Right renal cortex interstitium (tissue), 3 donors: ENCODE results near the gene CATSPERD. TPM values are rescaled to one million over a fixed set of nuclear protein-coding genes. Genes with fewer than 3 reads are reported as not detected.

Source experiments
- DNase-seq, 3 donors: peaks; one replicate each; pipeline ENCODE4 v3.0.0-alpha.2; 2013; ENCODE audit warnings: low read depth in 3 of 3, low spot score in 2 of 3
- polyA plus RNA-seq, 3 donors: library from polyadenylated mRNA; unstranded; fragments of 120-200 nt; gene quantifications; one replicate each; pipeline ENCODE4 v1.2.1, GENCODE V29; 2013; ENCODE audit not compliant: insufficient read length in 3 of 3

The CATSPERD gene, protein sequence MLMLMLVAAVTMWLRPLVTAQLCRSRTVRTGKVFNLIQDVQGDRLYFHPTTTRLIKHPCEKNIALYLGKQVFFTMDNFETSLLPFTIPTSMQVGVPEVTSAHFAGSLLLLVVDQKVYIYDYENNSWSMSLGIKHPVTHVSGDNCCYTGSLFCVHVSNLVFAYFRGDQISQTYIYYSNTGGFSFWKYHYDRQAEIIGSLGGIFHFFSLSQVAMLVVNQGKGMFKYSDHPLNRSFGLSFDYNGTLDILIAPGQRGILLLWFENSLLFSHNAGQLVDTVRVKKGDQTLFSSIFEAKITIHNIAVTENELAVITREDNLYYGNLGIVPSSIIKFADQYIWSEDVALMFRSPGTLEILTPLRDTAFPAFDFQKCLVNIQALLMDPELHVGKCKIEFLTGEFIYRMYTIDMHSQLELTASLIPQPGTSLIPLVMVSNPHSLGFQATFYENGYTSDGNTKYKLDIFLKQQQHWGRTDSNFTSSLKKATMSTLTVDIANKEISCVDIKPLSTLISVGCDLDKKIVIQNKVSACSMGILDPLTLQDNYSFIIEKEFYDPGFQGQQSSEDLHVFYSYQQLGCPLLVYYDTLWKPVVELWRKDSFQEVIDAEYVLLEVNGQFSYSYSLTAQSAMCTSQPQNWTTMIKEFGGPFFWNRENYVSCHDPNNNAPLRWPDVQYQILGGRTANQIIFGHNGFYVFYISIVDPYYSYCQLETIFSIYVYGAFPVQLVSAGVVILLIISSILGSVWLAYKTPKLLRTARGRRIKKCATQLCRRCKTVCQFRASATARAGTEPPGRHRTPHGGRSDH
- polyA plus RNA-seq, result not detected

GRCh38 chr19:5719961-5720790, at the start of gene CATSPERD, which contains the start of gene LONP1:
Gene CATSPERD, plus strand, starts transcription at chr19:5720637. Its CDS starts 101 bp downstream, at chr19:5720738.
Gene LONP1, minus strand, starts transcription at chr19:5720146. Its CDS starts 14 bp downstream, at chr19:5720132.
- peak; percentile 98 to 99 (median 98) for DNase-seq

GRCh38 chr19:5671600-5671999, 48.8 kb upstream of the CATSPERD start:
- no peak for DNase-seq

DNA sequence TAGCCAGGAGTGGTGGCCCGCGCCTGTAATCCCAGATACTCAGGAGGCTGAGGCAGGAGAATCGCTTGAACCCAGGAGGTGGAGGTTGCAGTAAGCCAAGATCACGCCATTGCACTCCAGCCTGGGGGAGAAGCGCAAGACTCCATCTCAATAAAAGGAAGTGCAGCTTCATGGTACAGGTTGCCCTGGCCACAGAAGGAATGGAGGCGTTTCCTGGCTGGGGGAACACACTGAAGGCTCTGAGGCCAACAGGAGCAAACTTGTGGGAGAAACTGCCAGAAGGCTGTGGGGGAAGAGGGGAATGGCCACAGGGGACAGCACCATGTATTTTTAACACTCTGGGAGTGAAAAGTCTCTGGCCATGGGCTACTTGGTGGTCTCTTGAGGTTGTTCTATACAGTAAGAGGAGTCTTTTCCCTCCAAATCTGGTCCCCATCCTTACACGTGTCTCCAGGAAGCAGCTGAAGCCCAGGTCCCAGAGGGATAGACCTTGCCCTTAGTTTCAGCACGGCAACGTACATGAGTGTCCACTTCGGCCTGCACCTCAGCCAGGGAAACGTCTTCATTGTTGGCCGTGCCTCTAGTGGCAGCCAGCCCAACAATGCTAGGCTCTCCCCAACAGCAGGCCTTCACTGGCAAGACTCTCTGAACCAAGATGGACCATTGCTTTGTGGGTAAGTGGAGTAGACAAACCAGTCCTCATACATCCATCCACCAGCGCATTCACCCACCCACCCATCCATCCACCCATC, 47.6 kb upstream of the CATSPERD start:
- DNase-seq, result no peak

DNA sequence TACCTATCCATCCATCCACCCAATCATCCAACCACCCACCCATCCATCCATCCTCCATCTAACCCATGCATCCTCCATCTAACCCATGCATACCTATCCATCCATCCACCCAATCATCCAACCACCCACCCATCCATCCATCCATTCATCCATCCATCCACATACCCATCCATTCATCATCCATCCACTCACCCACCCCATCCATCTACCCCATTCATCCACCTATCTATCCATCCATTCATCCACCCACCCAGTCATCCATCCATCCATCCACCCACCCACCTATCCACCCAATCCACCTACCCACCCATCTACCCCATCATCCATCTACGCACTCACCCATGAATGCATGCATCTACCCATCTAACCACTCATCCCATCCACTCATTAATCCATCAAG, 46.7 kb upstream of the CATSPERD start:
- no peak for DNase-seq

DNA sequence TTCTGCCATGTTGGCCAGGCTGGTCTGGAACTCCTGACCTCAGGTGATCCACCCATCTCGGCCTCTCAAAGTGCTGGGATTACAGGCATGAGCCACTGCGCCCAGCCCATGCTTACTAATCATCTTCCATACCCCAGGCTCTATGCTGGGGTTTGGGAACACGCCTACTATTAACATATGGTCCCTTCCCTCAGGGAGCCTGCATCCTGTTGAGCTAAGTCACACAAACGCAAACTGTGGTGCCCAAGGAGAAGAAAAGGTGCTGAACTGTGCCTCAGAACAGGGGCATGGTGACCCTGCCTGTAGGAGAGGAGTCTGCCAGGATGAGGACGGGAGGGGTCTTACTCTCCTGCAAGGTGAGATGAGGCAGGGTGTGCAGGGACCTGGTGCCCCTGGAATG, 45.7 kb upstream of the CATSPERD start:
- no peak for DNase-seq

GRCh38 chr19:5676105-5676771, 44.2 kb upstream of the CATSPERD start:
- no peak for DNase-seq

DNA sequence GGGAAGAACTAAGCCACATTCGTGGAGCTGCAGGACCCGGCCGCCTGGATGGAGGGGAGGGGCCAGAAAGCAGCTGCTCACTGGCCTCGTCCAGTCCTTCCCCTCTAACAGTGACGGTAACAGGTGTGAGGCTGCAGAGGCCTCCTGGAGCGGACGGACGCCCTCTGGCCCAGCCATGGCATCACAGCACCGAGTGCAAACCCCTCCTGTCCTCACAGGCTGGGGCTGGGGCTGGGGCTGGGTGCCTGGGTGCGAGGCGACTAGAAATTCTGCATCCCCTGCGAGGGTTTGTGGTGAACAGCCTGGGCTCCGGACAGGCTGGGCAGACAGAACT, 43.7 kb upstream of the CATSPERD start:
- DNase-seq, result no peak

GRCh38 chr19:5677136-5677535, 43.3 kb upstream of the CATSPERD start:
- no peak for DNase-seq

DNA sequence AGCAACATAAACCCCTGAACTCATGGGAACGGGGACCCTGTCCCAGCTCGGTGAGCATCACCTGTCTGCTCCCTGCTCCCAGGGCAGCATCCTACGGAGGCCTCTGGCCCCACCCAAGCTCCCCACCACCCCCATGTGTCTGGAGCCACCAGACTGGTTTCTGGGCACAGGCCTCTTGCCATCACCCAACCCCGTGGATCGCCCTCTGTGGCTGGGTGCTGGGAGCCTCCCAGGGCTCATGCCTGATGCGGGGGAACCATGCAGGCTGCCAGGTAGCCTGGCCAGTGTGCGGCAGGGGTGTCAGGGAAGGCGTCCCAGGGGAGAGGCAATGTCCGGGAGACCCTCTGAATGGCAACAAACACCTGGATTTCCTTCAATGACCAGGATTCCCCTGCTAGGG, 42.9 kb upstream of the CATSPERD start:
- DNase-seq, result no peak

DNA sequence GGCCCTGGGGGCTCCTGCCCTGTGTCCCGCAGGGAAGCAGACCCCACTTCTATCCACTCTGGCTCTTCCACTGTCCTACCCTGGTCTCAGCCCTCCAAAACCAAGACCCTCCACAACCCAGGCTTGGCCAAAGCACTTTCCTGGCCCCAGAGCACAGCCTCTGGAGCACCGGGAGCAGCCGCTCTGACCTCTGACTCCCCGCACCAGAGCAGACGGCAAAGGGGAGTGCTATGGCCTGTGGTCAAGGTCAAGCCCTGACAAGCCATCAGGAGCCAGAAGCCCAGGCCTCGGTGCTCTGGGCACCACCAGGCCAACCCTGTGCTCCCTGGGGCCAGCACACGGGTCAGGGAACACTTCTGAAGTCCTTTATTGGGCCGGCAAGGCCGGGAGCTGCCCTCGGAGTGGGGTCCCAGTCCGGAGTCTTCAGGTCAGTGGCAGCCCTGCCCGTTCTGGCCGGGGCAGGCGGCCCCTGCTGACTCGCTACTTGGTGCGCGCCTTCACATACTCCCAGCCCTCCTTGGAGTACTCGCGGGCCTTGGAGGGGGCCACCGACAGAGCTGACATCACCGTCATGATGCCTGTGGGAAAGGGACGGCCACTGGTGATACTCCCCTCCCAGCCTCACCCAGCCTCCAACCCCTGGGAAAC, 42.2 kb upstream of the CATSPERD start:
- no peak for DNase-seq

GRCh38 chr19:5679289-5680083, 41.0 kb upstream of the CATSPERD start:
- no peak for DNase-seq

GRCh38 chr19:5680084-5680436, 40.4 kb upstream of the CATSPERD start:
- no peak for DNase-seq

GRCh38 chr19:5680437-5681368, 39.7 kb upstream of the CATSPERD start, which contains the start of the genes HSD11B1L and MICOS13:
Gene HSD11B1L, plus strand, starts transcription at chr19:5681027. Its CDS starts 3,806 bp downstream, at chr19:5684833.
Gene MICOS13, minus strand, starts transcription at chr19:5680516. Its CDS starts 30 bp downstream, at chr19:5680486.
- DNase-seq, result peak; percentile 96 to 98 (median 98)

GRCh38 chr19:5681391-5682106, 38.9 kb upstream of the CATSPERD start:
- DNase-seq, result no peak

DNA sequence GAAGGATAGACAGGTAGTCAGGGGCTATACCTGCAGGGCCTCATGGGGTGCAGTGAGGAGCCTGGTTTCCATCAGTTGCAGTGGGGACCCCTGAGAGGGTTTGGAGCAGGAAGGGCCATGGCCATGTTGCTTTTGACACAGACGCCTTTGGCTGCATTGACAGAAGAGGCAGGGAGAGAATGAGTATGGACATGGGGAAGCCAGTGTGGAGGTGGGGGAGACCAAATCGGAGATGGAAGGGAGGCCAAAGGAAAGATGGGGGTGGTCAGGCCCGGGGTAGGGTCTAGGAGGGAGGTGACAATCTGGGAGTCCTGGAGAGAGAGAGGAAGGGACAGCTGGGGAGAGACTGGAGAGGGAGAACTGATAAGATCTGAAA, 38.3 kb upstream of the CATSPERD start:
- no peak for DNase-seq

GRCh38 chr19:5683177-5683886, 37.1 kb upstream of the CATSPERD start:
- DNase-seq, result no peak
